SK-N-SH treated with all-trans-retinoic acid at 6 μM for 48 hours (cell line): ENCODE data around the gene LHCGR.

Source experiments
- ATAC-seq: fragments of 200-7000 bp; cut with Tn5 transposase; 3 replicates; pipeline ENCODE4 v1.9.1; 2020; ENCODE audit warnings: mild to moderate bottlenecking, moderate library complexity
- ARNTL ChIP-seq: fragments of 450-650 bp; formaldehyde crosslinking; IDR thresholded peaks from 2 replicates; pipeline ENCODE4 v1.5.0; 2020; ENCODE audit warnings: low read depth, mild to moderate bottlenecking, moderate library complexity, borderline replicate concordance
- BACH2 ChIP-seq: fragments of 250-450 bp; sonication (Bioruptor Pico); IDR thresholded peaks from 2 replicates; pipeline ENCODE4 v1.9.0; 2021; ENCODE audit warnings: mild to moderate bottlenecking, borderline replicate concordance
- CSDC2 ChIP-seq: fragments of 250-450 bp; sonication (Bioruptor Pico); IDR thresholded peaks from 2 replicates; pipeline ENCODE4 v1.5.0; 2020; ENCODE audit warnings: mild to moderate bottlenecking, moderate library complexity
- CSRNP3 ChIP-seq: fragments of 250-450 bp; sonication (Bioruptor Pico); IDR thresholded peaks from 2 replicates; pipeline ENCODE4 v1.5.1; 2021; ENCODE audit warnings: mild to moderate bottlenecking, moderate library complexity
- ESRRG ChIP-seq: fragments of 250-450 bp; sonication (Bioruptor Pico); IDR thresholded peaks from 2 replicates; pipeline ENCODE4 v1.6.1; 2021; ENCODE audit warnings: mild to moderate bottlenecking
- ISL1 ChIP-seq: fragments of 250-450 bp; sonication (Bioruptor Pico); IDR thresholded peaks from 2 replicates; pipeline ENCODE4 v2.1.2; 2022; ENCODE audit warnings: mild to moderate bottlenecking, moderate library complexity
- PATZ1 ChIP-seq: fragments of 250-450 bp; sonication (Bioruptor Pico); IDR thresholded peaks from 2 replicates; pipeline ENCODE4 v1.8.0; 2020; ENCODE audit warnings: mild to moderate bottlenecking, moderate library complexity, borderline replicate concordance
- POU6F1 ChIP-seq: fragments of 250-450 bp; sonication (Bioruptor Pico); IDR thresholded peaks from 2 replicates; pipeline ENCODE4 v1.8.0; 2021; ENCODE audit warnings: low read depth, mild to moderate bottlenecking, moderate library complexity, borderline replicate concordance
- PPARA ChIP-seq: fragments of 250-450 bp; sonication (Bioruptor Pico); IDR thresholded peaks from 2 replicates; pipeline ENCODE4 v1.5.0; 2020; ENCODE audit warnings: mild to moderate bottlenecking, borderline replicate concordance
- RARB ChIP-seq: fragments of 250-450 bp; sonication (Bioruptor Pico); IDR thresholded peaks from 2 replicates; pipeline ENCODE4 v1.8.0; 2021; ENCODE audit warnings: mild to moderate bottlenecking, moderate library complexity
- SNAI2 ChIP-seq: fragments of 250-450 bp; sonication (Bioruptor Pico); IDR thresholded peaks from 2 replicates; pipeline ENCODE4 v1.5.0; 2020; ENCODE audit warnings: mild to moderate bottlenecking, moderate library complexity
- TCF4 ChIP-seq: fragments of 250-450 bp; sonication (Bioruptor Pico); IDR thresholded peaks from 2 replicates; pipeline ENCODE4 v1.8.0; 2021; ENCODE audit warnings: mild to moderate bottlenecking, moderate library complexity, borderline replicate concordance
- TOX ChIP-seq: fragments of 250-450 bp; sonication (Bioruptor Pico); IDR thresholded peaks from 2 replicates; pipeline ENCODE4 v1.8.0; 2021; ENCODE audit warnings: mild to moderate bottlenecking, moderate library complexity, borderline replicate concordance
- TSHZ2 ChIP-seq: fragments of 250-450 bp; sonication (Bioruptor Pico); IDR thresholded peaks from 2 replicates; pipeline ENCODE4 v1.5.0; 2020; ENCODE audit warnings: mild to moderate bottlenecking, moderate library complexity
- ZC3H10 ChIP-seq: fragments of 250-450 bp; sonication (Bioruptor Pico); IDR thresholded peaks from 2 replicates; pipeline ENCODE4 v1.5.1; 2021; ENCODE audit warnings: mild to moderate bottlenecking, moderate library complexity
- ZFP3 ChIP-seq: fragments of 250-450 bp; sonication (Bioruptor Pico); IDR thresholded peaks from 2 replicates; pipeline ENCODE4 v1.5.0; 2020; ENCODE audit warnings: mild to moderate bottlenecking, moderate library complexity
- ZNF565 ChIP-seq: fragments of 450-650 bp; formaldehyde crosslinking; conservative IDR thresholded peaks from 2 replicates; pipeline ENCODE4 v1.5.0; 2020; ENCODE audit warnings: low read depth, mild to moderate bottlenecking, moderate library complexity
- ZNF70 ChIP-seq: fragments of 450-650 bp; formaldehyde crosslinking; IDR thresholded peaks from 2 replicates; pipeline ENCODE4 v1.5.0; 2020; ENCODE audit warnings: mild to moderate bottlenecking, moderate library complexity

LHCGR gene

GRCh38 chr2:48738806-48739205 lies 16.7 kb downstream of the LHCGR start (continued):
- TF ChIP-seq TSHZ2 (CRISPR knock-in tag) (no peak), BACH2 (CRISPR knock-in tag) (no peak), PATZ1 (CRISPR knock-in tag) (no peak), ZFP3 (CRISPR knock-in tag) (no peak), ESRRG (no peak), ZNF70 (CRISPR knock-in tag) (no peak)
- TF ChIP-seq, all 23 proteins: peak for 0

GRCh38 chr2:48736251-48736650 lies 19.3 kb downstream of the LHCGR start:
- TF ChIP-seq ZNF70 (CRISPR knock-in tag) (no peak), TSHZ2 (CRISPR knock-in tag) (no peak), CSRNP3 (CRISPR knock-in tag) (no peak), ISL1 (no peak), BACH2 (CRISPR knock-in tag) (no peak), CSDC2 (CRISPR knock-in tag) (no peak), PPARA (CRISPR knock-in tag) (no peak), PATZ1 (CRISPR knock-in tag) (no peak), ARNTL (CRISPR knock-in tag) (no peak), RARB (CRISPR knock-in tag) (no peak), TOX (CRISPR knock-in tag) (no peak), SNAI2 (CRISPR knock-in tag) (no peak), TCF4 (CRISPR knock-in tag) (no peak), POU6F1 (no peak), ZC3H10 (no peak), ZNF565 (no peak)
- ATAC-seq, result no peak
